DMS53 treated with DMSO at 0.1 percent for 48 hours (cell line): ENCODE measurements around the gene VSIR.
A peak's percentile ranks its signal among the peaks of the same experiment; 100 is the strongest.

Source experiments
- DNase-seq: peaks from one replicate; lab custom pipeline; 2025; ENCODE audit not compliant: unreplicated experiment; lab: John Stamatoyannopoulos, UW

The VSIR gene

DNA sequence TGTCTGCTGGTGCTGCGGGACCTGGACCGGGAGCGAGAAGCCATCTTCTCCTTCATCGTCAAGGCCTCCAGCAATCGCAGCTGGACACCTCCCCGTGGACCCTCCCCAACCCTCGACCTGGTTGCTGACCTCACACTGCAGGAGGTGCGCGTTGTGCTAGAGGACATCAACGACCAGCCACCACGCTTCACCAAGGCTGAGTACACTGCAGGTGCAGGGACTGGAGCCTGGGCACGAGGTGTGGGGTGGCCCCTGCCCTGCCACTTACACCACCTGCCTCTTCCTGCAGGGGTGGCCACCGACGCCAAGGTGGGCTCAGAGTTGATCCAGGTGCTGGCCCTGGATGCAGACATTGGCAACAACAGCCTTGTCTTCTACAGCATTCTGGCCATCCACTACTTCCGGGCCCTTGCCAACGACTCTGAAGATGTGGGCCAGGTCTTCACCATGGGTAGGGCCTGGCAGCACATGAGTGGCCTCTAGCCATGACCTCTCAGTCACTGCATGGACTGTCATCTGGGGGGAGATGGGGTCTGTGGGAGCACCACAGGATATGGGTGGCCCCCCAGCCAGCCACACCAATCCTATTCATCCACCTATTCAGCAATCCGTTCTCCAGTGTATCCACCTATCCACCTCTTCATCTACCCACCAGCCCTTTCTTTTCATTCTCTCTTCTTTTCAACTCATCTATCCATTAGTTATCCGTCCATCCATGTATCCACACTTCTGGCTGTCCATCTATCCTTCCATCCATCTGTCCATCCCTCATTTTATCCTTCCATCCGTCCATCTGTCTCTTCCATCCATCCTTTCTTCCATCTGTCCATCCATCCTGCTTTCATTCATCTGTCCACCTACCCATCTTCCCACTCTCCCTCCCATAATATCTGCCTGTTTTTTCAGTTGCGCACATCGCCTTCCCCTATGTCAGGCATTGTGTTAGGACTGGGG, 34.5 kb upstream of the VSIR start:
- no peak for DNase-seq

DNA sequence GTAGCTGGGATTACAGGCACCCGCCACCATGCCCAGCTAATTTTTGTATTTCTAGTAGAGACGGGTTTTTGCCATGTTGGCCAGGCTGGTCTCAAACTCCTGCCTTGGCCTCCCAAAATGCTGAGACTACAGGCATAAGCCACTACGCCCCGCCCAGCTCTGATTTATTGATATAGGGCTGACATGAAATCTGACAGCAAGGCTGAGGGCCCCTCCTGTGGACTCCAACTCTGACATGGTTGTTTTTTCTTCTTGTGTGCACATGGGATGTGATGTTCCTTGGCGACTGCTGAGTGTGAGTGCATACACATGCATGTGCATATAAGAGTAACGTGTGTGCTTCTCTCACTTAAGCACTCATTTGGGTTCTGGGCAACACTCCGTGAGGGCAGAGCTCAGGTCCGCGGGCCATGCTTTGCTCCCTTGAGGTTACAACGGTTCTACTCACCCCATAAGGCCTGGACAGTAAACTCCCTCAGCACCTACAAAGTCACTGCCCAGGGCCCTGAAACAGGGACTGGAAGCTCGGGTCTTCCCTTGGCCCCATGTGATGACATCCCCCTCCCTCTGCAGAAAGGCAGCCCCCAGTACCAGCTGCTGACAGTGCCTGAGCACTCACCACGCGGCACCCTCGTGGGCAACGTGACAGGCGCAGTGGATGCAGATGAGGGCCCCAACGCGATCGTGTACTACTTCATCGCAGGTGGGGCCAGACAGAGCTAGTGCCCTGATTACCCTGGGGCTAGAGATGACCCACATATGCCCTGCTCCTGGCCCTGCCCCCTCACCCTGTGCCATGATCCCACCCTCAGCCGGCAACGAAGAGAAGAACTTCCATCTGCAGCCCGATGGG, 33.6 kb upstream of the VSIR start:
- DNase-seq, result no peak

DNA sequence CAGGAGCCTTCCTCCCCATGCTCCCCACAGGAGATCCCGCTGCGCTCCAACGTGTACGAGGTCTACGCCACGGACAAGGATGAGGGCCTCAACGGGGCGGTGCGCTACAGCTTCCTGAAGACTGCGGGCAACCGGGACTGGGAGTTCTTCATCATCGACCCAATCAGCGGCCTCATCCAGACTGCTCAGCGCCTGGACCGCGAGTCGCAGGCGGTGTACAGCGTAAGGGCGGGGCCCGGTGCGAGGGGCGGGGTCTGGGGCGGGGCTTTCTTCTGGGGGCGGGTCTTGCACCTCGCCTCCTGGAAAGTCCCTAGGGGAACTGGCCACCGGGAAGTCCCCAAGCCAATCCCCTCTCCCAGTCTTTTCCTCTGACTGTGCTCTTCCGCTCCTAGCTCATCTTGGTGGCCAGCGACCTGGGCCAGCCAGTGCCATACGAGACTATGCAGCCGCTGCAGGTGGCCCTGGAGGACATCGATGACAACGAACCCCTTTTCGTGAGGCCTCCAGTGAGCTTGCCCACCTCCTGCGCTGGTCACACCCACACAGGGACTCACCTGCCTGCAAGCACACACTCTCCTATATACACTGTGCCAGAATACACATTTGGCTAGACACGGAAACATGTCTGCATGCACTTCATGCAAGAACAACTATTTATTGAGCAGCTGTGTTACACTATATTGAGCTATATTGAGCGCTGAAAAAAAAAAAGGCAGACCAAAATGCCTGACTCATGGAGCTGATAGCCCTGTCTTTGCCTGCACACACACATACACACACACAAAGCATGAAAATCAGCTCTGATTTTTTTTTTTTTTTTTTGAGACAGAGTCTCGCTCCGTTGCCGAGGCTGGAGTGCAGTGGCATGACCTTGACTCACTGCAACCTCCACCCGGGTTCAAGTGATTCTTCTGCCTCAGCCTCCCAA, 32.7 kb upstream of the VSIR start:
- peak; percentile 95 for DNase-seq

DNA sequence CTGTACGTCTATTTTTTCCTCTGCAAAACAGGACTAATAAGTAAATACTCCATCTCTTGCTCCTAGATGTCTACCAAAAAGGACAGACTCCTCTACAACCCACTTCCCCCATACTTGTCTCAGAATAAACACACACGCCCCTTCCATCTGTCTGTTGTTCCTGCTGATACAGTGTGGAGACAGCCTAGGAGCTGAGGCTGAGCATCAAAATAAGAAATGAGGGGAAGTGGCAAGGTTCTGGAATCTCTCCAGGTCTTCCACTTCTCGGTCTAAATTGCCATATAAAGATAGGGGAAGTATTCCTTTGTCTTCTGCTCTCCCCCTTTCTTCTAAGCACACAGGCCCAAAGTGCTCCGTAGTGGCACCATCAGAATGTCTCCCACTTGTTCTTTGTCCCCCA, 30.8 kb upstream of the VSIR start:
- DNase-seq, result no peak

DNA sequence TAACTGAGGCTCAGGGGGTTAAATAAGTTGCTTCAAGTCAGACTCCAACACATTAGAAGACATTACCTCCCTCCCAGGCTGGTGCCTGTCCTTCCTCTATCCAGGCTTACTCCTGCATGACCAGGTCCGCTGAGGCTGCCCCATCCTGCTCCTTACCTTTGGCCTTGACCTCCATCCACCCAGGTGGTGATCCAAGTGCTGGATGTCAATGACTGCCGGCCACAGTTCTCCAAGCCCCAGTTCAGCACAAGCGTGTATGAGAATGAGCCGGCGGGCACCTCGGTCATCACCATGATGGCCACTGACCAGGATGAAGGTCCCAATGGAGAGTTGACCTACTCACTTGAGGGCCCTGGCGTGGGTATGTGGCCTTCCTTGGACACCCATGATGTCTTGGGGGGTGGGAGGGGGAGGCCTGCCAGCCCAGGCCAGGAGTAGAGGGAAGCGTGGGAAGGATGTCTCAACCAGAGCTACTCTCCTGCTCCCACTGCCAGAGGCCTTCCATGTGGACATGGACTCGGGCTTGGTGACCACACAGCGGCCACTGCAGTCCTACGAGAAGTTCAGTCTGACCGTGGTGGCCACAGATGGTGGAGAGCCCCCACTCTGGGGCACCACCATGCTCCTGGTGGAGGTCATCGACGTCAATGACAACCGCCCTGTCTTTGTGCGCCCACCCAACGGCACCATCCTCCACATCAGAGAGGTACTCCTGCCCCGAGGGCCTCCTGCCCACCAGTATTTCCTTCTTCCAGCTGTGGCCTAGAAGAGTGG, 29.6 kb upstream of the VSIR start:
- no peak for DNase-seq

DNA sequence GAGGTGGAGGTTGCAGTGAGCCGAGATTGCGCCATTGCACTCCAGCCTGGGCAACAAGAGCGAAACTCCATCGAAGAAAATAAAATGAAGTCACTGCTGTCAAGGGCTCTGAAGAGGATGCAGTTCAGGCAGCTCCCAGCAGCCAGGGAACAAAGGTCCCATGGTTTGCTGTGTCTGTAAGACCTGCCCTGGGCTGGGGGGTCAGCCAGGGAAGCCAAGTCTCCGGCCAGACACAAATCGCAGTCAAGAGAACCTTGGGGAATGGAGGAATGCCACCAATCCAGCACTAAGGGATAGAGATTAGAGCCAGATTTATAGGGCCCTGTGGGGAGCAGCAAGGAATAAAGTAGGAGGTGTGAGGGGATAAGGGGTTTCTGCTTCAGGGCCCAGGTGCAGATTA, 28.9 kb upstream of the VSIR start:
- no peak for DNase-seq

DNA sequence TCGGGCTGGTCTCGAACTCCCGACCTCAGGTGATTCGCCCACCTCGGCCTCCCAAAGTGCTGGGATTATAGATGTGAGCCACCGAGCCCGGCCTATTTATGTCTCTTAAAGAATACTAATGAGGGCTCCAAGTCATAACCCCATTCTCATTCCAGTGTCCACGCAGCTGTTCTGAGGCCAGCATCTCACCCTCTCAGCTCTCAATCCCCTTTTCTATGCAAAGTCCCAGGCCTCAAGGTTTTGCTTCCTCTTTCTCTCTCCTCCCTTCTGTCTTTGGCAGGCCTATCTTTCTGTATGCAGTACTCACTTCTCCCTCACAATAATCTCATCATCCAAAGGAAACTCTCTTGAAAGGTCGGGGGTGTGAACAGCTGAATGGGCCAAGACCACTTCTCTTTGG, 28.0 kb upstream of the VSIR start:
- no peak for DNase-seq

DNA sequence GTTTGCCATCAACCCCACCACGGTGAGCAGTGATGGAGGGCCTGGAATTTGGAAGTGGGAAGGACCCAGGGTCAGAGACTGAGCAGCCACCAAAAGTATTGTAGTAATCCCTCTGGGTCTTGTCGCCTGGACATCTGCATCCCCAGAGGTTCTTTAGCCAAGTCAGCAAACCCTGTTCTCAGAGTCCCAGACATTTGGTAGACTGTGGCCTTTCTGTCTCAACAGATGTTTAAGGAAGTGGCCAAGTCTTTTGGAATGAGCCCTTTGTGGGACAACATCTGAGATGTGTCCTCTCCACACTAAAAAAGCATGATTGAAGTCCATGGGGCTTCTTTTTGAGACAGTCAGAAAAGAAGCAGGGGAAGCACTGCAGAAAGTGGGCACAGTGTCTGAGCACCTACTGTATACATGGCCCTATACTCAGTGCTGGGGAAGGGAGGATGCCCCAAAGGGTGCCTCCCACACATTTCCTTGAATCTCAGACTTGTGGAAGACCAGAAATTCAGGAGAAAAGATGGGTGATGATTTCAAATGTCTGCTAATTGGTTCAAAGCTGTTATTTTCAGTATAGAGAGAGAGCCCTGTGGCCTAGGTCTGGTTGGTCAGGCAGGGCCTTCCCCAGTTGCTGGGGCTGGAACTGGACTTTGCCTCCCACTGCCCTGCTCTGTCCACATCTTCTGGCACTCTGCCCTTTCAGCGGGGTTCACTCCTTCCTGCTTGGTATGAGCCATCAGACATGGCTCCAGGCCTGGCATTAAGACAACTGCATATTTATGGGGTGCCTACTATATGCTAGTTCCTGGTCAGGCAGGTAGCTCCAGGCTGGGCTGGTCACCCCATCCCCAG, 26.5 kb upstream of the VSIR start:
- no peak for DNase-seq

DNA sequence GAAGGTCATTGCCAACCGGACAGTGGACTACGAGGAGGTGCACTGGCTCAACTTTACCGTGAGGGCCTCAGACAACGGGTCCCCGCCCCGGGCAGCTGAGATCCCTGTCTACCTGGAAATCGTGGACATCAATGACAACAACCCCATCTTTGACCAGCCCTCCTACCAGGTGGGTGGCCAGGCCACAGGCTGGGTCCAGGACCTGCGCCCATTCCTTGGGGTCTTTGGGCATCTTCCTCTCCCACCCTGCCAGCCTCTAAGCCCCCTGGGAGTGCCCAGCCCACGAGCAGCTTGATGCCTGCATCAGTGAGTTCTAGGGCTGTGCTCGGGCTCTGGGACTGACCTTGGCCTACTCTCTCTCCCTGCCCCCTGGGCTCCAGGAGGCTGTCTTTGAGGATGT, 25.8 kb upstream of the VSIR start:
- DNase-seq, result no peak

DNA sequence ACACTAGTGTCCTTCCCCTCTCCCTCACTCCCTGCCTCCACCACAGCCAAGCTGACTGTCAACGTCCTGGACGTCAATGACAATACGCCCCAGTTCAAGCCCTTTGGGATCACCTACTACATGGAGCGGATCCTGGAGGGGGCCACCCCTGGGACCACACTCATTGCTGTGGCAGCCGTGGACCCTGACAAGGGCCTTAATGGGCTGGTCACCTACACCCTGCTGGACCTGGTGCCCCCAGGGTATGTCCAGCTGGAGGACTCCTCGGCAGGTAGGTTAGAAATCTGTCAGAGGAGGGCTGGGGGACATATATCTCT, 24.9 kb upstream of the VSIR start:
- no peak for DNase-seq

DNA sequence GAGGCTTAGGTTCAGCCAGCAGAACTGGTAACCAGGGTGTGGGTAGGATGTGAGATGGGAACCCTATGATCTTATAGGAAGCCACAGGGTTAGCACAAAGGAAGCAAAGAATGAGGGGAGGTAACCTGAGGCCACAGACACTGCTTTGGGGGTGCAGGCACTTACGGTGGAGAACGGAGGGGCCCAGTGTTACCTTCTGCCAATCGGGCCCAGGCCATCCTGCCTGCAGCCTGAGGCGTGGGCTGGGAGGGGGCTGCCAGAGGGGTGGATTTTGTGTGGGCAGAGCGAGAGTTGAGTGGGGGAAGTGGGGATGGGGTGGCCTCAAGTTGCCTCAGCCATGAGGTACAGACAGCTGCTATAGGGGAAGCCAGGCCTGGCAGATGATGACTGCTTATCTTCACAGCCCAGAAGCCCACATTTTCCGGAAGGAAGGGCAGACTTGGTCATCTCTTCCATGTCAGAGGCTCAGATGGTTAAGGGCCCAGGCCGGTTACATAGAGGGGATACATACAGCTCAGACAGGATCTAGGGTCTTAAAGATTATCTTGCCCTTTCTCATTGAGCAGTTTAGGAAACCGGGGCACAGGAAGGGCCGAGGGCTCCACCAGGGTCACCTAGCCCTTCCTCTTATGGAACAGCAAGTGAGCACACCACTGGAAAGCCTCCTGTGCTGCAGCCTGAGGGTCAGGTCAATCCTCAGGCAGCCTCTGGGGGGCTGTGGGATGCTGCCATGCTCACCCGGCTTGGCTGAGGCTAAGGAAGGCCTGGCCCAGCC, 24.4 kb upstream of the VSIR start:
- no peak for DNase-seq

DNA sequence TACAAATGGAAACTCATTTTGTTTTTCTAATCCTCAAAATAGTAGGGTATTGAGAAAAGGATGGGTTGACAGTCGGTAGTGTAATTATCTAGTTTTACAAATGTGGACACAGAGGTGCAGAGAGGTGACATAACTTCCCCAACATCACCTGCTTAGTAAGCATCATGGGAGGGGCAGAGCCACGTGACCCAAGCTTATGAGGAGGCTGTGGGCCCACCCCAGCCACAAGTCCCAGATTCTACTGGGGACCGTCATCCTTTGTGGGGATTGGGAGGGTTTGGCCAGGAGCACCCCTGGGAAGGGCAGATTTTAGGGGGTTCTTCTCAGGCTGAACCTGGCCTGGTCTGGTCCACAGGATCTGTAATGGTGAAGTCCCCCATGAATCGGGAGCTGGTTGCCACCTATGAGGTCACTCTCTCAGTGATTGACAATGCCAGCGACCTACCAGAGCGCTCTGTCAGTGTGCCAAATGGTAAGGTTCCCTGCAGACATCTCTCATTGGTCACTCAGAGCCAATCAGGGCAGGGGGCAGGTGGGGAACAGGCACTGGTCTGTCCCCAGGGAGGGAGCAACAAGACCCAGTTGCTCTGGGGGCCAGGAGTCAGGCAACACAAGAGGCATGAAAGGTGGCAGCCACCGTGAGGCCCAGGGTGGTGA, 23.6 kb upstream of the VSIR start:
- no peak for DNase-seq

DNA sequence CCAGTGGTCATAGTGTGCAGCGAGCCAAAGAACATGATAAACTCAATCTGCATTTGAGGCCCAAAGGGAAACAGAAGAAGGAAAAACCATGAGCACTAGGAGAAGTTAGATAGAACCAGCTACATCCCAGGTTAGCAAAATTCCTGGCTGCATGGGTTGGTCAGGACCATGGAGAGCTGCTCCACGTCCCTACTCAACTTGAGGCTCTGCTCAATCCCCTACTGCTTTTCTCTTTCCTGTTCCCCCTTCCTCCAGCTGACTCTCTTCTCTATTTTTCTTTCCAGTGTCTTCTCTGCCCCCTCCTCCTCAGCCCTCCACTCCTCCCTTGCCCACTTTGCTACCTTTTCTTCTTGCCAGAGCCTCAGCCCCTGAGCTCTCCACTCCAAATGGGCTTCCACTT, 21.9 kb upstream of the VSIR start:
- DNase-seq, result no peak

DNA sequence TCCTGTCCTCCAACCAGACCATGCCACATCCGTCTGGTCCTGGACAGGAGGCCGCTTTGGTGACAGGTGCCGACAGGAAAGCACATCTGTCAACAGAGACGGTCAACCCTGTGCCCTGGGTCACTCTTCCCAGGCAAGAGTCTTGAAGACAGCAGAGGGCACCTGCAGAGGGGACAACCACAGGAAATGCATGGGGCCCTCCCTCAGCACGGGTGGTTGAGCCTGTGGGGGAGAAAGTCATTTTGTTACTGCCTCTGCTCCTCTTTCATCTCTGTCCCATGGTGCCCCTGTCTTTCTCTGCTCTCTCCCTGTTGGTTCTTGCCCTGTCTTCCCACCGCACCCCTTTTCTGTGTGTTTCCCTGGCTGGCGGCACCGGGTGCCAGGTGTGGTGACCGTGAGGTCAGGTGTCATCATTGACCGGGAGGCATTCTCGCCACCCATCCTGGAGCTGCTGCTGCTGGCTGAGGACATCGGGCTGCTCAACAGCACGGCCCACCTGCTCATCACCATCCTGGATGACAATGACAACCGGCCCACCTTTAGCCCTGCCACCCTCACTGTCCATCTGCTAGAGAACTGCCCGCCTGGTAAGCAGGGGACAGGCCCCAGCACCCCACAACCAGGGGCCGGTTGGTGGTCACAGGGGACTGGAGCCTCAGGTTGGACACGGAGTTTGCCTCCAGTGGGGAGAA, 17.6 kb upstream of the VSIR start:
- DNase-seq, result no peak

DNA sequence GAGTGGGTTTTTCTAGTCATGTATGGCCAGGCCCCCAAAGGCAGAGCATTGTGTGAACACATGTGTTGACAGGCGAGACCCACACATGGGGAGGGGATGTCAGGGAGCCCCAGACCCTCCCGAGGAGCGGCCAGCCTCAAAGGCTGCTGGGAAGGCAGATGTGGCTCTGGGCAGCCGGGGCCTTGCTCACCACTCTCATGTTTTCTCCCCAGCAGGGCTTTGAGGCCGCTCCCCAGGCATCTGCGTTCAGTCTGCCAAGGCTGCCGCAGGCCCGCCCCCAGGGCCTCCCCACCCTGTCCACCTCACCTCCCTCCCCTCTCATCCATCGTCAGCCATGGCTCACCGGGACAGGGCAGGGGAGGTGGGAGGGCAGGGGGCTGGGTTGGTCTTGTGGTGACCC, 16.6 kb upstream of the VSIR start:
- DNase-seq, result no peak

DNA sequence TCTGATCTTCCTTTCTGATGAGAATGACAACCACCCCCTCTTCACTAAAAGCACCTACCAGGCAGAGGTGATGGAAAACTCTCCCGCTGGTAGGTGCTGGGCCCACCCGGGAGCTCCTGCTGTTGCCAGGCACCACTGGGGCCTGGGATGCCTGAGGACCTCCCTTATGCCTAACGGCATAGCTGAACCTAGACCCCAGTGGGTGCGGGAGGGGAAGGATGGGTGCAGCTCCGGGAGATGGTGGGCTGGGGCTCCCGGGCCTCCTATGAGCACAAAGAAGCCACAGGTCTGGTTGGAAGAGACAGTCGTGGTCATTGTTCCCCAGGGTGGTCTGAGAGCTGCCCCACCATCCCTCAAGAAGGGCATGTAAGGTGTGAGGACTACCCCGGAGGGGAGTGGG, 15.6 kb upstream of the VSIR start:
- DNase-seq, result no peak

DNA sequence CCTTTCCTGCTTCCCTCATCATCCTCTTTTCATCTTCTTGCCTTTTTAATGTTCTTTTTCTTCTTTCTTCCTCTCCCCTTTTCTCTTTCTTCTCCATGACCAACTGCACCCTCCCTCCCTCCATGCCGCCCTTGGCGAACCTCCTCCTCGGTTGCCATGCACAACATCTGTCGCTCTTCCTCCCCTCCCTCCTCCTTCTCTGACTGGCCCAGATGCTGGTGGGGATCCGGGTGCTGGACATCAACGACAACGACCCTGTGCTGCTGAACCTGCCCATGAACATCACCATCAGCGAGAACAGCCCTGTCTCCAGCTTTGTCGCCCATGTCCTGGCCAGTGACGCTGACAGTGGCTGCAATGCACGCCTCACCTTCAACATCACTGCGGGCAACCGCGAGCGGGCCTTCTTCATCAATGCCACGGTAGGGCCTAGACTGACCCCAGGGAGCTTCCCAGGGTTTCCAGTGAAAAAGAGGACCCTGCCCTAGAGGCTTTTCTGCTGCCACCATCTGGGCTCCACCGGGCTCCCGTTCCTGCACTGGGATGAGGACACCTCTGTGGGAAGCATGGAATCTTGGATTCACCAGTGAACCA, 11.5 kb upstream of the VSIR start:
- no peak for DNase-seq
